B cell (primary cell): Measurements from ENCODE around the gene NPHP4.

ENCODE experiments used
- EZH2 ChIP-seq: IDR thresholded peaks from 2 replicates; pipeline ENCODE4 v1.6.1; 2012; ENCODE audit warnings: borderline replicate concordance, low read depth, mild to moderate bottlenecking, moderate library complexity, low read length; ENCODE audit not compliant: insufficient read depth, poor library complexity, severe bottlenecking
- TF ChIP-seq, protein P1 (sequence below): fragments of 200-600 bp; IDR thresholded peaks from one replicate; pipeline ENCODE4 v1.8.0; 2022; ENCODE audit warnings: antibody characterized with exemption, mild to moderate bottlenecking

DNA sequence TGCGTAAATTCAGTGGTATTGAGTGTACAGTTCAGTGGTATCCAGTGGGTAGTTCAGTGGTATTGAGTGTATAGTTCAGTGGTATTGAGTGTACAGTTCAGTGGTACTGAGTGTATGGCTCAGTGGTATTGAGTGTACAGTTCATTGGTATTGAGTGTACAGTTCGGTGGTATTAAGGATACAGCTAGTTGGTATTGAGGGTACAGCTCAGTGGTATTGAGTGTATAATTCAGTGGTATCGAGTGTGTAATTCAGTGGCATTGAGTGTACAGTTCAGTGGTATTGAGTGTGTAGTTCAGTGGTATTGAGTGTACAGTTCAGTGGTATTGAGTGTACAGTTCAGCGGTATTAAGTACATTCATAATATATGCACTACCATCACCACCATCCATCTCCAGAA, 30.0 kb upstream of the NPHP4 start:
- TF ChIP-seq, protein P1, sequence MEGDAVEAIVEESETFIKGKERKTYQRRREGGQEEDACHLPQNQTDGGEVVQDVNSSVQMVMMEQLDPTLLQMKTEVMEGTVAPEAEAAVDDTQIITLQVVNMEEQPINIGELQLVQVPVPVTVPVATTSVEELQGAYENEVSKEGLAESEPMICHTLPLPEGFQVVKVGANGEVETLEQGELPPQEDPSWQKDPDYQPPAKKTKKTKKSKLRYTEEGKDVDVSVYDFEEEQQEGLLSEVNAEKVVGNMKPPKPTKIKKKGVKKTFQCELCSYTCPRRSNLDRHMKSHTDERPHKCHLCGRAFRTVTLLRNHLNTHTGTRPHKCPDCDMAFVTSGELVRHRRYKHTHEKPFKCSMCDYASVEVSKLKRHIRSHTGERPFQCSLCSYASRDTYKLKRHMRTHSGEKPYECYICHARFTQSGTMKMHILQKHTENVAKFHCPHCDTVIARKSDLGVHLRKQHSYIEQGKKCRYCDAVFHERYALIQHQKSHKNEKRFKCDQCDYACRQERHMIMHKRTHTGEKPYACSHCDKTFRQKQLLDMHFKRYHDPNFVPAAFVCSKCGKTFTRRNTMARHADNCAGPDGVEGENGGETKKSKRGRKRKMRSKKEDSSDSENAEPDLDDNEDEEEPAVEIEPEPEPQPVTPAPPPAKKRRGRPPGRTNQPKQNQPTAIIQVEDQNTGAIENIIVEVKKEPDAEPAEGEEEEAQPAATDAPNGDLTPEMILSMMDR = no peak
- no peak for TF ChIP-seq EZH2
